ENCODE measurements around the gene WDFY4.

- TF ChIP-seq CTCF (CRISPR knock-in tag; IDR thresholded peaks at IDR 0.05) (no peak), NFIB (CRISPR knock-in tag; IDR thresholded peaks at IDR 0.05; ENCODE audit: borderline replicate concordance) (no peak), NKX3-1 (CRISPR knock-in tag; IDR thresholded peaks at IDR 0.05) (no peak), ESRRA (CRISPR knock-in tag; IDR thresholded peaks at IDR 0.05; ENCODE audit: low read depth) (no peak), ZFX (CRISPR knock-in tag; IDR thresholded peaks at IDR 0.05; ENCODE audit: low read depth) (no peak)
These were observed 59.9 kb downstream of the WDFY4 start for GRCh38 chr10:48744587-48744986.

Measured in HepG2 (cell line).